HL-60 (cell line): ENCODE measurements around the gene FNBP1L.
"Not testable (repeated sequence)": the region's sequence is repeated elsewhere in the genome, so short reads cannot be mapped to it uniquely, and the experiment has no call there.

Experiments
- DNase-seq, 2 experiments: peaks; one replicate each; pipeline ENCODE4 v3.0.0-alpha.2; 2010 to 2020; ENCODE audit warnings: low read depth in 1 of 2, low spot score in 1 of 2
- H3K27ac ChIP-seq: fragments of 250-450 bp; sonication (Bioruptor Pico); replicated peaks from 2 replicates; pipeline ENCODE4 v1.5.1; 2020; ENCODE audit warnings: mild to moderate bottlenecking, moderate library complexity
- H3K27me3 ChIP-seq: fragments of 250-450 bp; sonication (Bioruptor Pico); 2 replicates; pipeline ENCODE4 v1.5.1; 2021; ENCODE audit warnings: mild to moderate bottlenecking, moderate library complexity; ENCODE audit not compliant: insufficient read depth, poor library complexity, severe bottlenecking
- H3K4me3 ChIP-seq: replicated peaks from 2 replicates; pipeline ENCODE4 v1.5.1; 2011; ENCODE audit warnings: mild to moderate bottlenecking, control low read depth, low read length; ENCODE audit not compliant: insufficient read depth
- CTCF ChIP-seq: IDR thresholded peaks from one replicate; pipeline ENCODE4 v1.5.1; 2011; ENCODE audit warnings: low read length, control low read depth, inconsistent platforms; ENCODE audit not compliant: insufficient read depth
- GABPA ChIP-seq: IDR thresholded peaks from 2 replicates; pipeline ENCODE4 v1.6.1; 2012; ENCODE audit warnings: low read depth
- POLR2AphosphoS5 ChIP-seq: IDR thresholded peaks from 2 replicates; pipeline ENCODE4 v1.6.1; 2012; ENCODE audit warnings: low read depth
- REST ChIP-seq: IDR thresholded peaks from 2 replicates; pipeline ENCODE4 v1.6.1; 2012; ENCODE audit warnings: low read depth; ENCODE audit not compliant: insufficient replicate concordance
- SPI1 ChIP-seq: IDR thresholded peaks from 2 replicates; pipeline ENCODE4 v1.6.1; 2012; ENCODE audit warnings: low read depth, mild to moderate bottlenecking, borderline replicate concordance

The FNBP1L gene

GRCh38 chr1:93549811-93550210 lies 101.9 kb downstream of the FNBP1L start:
- peak; percentile 33; the same call in 1 of the 2 replicates for TF ChIP-seq SPI1
- no peak for TF ChIP-seq REST
- no peak for TF ChIP-seq POLR2AphosphoS5
- no peaks in the 10 kb centered on the region for H3K27me3 ChIP-seq
- no peak overlapping the region for H3K4me3 ChIP-seq
- 0 out of 2 replicates have a peak overlapping the region, but pooled peaks have one; percentile 13 for H3K27ac ChIP-seq
- DNase-seq: peak in 1 of 2 experiments; percentile 30

- Histone ChIP-seq H3K27ac (no peak overlapping the region), H3K4me3 (no peak overlapping the region), H3K27me3 (no peaks in the 10 kb centered on the region)
- TF ChIP-seq GABPA: no peak
- 0 out of 2 replicates have a peak, but pooled peaks have one; percentile 41 for TF ChIP-seq POLR2AphosphoS5
- DNase-seq: peak in 1 of 2 experiments; percentile 81
Measured at GRCh38 chr1:93552741-93553455, 105.0 kb downstream of the FNBP1L start.

- not testable (repeated sequence) for H3K27ac ChIP-seq, DNase-seq, H3K4me3 ChIP-seq, H3K27me3 ChIP-seq
Measured at GRCh38 chr1:93553886-93554490, 106.1 kb downstream of the FNBP1L start.

GRCh38 chr1:93554883-93555872 lies 107.3 kb downstream of the FNBP1L start:
- TF ChIP-seq GABPA (no peak), POLR2AphosphoS5 (no peak), CTCF (no peak), REST (no peak), SPI1 (no peak)
- Histone ChIP-seq H3K27me3 (no peaks in the 10 kb centered on the region), H3K4me3 (no peak overlapping the region), H3K27ac (no peak overlapping the region)
- DNase-seq: no peak

- DNase-seq: no peak
- H3K4me3 ChIP-seq: no peak overlapping the region
- no peak for TF ChIP-seq REST
- TF ChIP-seq CTCF: no peak
- TF ChIP-seq GABPA: no peak
- no peak for TF ChIP-seq POLR2AphosphoS5
- no peak for TF ChIP-seq SPI1
- no peak overlapping the region for H3K27ac ChIP-seq
- H3K27me3 ChIP-seq: no peaks in the 10 kb centered on the region
Measured at GRCh38 chr1:93556291-93556690, 108.4 kb downstream of the FNBP1L start.
